Raji (cell line): Measurements from ENCODE around the gene ENTPD7.

Source experiments
- POLR2A ChIP-seq: IDR thresholded peaks from 2 replicates; pipeline ENCODE4 v1.6.1; 2011; ENCODE audit warnings: low read depth, low read length, control low read depth; ENCODE audit not compliant: insufficient read depth

Gene ENTPD7

DNA sequence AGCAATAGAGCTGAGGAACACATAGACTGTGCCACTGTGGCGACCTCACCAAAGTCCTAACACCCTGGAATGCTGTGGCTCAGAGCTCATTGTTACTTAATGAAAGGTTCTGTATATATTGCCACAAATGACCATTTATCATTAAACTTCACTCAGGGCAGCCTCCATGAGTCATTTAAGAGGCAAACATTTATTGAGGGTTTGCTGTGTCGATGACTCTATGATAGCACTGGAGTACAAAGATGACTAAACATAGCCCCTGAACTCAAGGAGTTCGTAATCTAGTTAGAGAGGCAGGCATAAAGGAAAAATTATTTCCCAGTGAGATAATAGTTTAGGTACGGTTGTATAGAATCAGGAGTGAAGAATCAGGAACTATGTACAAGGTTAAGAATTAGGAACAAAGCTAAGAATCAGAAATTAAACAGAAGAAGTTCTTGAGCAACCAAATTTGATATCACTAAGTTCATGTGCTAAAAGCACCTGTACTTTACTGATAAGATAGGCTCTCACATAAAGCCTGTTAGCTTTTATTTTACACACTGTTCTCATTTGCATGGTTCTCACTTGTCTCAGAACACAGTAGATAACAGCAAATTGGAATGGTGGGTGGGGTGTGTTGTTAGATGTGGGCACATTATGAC is 7.9 kb downstream of the ENTPD7 start:
- TF ChIP-seq POLR2A: no peak

DNA sequence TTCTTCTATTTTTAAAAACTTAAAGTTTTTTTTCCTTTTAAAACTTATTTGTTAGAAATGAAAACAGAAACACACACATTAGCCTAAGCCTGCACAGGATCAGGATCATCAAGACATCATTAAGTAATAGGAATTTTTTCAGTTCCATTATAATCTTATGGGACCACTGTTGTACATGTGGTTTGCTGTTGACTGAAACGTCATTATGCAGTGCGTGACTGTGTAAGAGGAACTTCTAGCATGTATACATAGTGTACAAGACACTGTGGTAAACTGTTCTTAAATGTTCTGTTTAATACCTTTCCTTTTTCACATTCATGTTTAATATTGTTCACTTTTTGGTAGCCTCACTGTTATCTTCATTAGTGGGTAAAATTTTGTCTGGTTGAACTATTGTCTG is 12.1 kb downstream of the ENTPD7 start:
- TF ChIP-seq POLR2A: no peak

DNA sequence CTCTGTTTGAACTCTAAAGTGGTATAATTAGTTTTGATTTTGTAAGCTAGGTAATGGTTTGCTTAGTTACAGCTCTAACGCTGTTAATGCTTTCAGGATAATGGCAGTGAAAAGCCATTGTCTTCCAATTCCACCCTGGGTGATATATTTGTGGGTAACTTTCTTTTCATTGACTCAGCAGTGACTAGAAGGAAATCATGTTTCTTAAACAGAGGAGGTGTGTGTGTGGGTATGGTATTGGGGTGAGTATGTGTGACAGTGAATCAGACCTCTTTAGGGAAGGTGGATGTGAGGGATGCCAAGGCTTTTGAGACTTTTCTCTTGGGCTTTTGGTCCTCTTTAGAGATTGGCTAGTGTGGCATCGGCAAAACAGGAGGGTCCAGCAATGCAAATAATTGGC is 13.6 kb downstream of the ENTPD7 start:
- TF ChIP-seq POLR2A: no peak

DNA sequence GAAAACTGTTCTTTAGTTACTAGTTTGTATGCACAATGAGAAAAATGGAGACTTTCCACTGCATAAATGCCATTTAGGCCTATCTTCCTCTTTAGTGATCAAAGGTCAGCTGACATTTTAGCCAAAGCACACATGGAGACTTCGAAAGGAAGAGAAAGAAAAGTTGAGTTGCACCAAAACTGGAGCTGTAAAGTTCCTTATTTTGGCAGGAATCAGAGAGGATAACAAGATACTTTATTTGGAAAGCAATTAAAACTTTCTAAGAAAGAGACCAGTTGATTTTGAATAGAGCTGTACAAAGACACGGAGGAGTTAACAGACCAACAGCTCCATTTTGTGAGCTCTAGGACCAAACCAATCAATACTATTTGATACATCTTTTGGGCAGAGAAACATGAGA is 14.2 kb downstream of the ENTPD7 start:
- TF ChIP-seq POLR2A: no peak

DNA sequence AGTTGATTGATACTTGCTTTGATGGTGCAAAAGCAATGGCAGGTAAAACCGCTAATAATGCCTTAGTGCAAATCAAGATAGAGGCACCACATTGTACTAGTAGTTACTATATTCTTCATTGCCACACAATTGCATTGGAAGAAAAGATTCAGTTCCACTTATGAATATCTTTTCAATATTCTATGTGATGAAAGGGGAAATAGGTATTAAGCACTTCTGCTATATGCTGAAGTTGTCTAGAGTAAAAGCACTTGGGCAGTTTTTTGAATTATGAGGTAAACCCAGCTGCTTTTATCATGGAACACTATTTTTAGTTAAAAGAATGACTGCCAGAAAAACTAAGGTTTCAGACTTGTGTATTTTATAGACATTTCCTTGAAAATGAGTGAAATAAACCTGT is 15.5 kb downstream of the ENTPD7 start:
- TF ChIP-seq POLR2A: no peak

DNA sequence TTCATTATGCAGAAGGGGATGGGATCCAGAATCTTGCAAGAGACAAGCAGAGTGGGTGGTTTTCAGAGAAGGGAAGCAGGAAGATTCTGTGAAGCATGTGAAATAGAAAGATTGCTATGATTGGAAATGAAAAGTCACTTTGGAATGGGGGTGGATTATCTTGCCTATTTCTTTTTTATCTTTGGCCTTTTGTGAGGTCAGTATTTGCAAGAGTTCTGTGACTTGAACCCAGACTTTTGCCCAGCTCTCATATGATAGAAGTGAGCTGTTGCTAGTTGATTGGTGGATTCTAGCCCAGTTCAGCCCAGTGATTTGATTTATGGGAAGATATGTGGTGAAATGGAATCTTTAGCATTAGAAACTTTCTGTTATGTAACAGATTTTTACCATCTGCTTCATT is 17.1 kb downstream of the ENTPD7 start:
- TF ChIP-seq POLR2A: no peak

DNA sequence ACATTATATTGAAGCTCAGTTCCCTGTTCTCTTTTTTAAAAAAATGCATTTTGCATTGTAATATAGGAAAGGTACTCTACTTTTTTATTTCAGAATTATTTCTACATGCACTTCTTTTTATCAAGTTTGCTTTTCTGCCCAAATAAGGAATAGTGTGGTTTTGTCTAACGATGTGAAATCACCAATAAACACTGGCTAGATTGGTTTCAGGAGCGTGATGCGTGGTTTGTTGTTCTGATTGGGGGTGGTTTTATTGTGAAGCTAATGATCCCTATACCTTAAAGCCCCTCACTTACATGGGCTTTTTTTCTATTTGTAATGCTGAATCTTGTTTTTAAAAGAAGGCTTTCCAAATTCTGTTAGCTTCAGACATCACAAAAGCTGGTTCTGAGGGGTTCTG is 17.6 kb downstream of the ENTPD7 start:
- TF ChIP-seq POLR2A: no peak

DNA sequence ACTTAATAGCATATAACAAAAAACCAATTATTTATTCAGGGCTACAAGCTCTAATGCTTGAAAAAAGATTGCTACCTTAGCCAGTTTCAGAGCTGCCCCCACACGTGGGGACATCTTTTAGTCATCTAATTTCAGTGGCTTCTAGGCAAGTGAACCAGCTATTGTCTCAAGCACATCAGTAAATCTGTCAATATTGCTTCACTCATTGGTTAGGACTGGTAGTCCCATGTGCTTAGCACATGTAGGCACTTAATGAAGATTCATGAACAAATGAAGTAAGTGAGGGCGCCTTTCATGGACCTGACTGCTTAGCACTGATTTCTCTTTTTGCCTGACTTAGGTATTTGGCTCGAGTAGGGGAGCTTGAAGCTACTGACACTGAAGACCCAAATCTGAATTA is 19.6 kb downstream of the ENTPD7 start:
- no peak for TF ChIP-seq POLR2A

DNA sequence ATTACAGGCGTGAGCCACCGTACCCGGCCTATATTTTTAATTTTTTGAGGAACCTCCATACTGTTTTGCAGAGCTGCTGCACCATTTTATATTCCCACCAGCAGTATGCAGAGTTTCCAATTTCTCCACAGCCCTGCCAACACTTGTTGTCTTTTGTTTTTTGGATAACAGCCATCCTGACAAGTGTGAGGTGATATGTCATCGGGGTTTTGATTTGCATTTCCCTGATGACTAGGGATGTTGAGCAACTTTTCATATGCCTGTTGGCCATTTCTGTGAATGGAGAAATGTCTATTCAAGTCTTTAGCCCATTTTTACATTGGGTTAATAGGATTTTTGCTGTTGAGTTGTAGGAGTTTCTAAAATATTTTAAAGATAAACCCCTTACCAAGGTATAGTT is 22.2 kb downstream of the ENTPD7 start:
- TF ChIP-seq POLR2A: no peak

DNA sequence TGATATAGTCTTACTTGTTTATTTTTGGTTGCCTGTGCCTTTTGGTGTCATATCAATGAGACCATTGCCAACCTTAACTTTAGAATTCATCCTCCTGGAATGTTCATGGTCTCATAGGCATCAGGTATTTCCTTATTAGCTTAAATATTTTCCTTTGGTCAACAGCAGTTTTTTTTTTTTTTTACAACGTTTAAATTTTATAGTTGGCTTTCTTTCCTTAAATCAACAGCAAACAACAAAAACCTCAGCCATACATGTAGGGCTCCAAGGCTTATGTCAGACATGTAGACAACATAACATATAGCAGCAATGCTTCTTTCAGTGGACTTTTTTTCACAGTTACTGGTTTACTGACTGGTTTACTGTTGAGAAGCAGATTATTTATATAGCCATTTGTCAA is 22.7 kb downstream of the ENTPD7 start:
- TF ChIP-seq POLR2A: no peak

DNA sequence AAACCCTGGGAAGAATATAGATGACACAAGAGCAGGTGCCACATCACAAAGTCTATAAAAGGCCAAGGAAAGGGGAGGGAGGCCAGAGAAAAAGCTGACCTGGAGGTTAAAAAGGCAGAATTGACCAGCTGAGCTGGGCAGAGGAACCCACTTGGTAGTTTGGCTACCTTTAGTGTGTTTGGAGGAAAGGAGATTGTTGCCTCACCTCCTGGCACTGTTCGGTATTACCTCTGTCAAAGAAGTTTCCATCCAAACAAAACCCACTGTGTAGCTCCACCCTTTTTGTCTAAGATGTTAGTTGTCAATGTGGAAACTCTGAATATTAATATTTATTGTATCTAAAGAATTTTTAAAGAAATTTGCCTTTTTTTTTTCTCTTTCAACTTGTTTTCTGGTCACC is 23.4 kb downstream of the ENTPD7 start:
- no peak for TF ChIP-seq POLR2A

DNA sequence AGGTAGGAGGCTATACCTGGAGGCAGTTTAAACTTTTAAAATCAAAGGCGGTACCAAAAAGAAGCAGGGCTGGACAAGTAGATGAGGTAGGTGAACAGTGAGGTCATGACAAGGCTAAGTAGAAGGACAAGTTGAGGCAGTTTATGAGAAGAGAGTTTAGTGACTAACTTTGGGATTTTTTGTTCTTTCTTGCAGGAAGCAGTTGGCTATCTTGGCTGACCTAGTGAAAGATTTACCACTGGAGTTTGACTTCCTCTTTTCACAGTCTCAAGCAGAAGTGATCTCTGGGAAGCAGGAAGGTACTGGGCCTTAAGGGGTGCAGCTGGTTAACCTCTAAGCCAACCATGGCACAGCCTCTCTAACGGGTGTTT is 26.3 kb downstream of the ENTPD7 start:
- TF ChIP-seq POLR2A: no peak

DNA sequence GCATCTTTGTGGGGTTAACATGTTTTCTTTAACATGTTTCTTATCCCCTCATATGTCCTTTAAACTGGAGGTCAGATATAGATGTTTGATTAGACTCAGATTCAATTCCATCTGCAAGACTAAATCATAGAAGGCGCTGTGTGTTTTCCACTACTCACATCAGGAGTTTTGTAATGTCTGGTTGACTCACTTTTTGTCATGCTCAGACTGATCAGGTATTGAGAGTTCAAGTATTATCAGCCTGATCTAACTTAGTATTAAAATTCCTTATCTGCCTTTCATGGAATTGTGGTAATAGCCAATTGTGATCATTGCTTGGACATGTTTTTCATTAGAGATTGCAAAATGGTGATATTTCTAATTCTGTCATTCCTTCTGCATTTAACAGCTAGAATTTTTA is 30.2 kb downstream of the ENTPD7 start:
- no peak for TF ChIP-seq POLR2A

DNA sequence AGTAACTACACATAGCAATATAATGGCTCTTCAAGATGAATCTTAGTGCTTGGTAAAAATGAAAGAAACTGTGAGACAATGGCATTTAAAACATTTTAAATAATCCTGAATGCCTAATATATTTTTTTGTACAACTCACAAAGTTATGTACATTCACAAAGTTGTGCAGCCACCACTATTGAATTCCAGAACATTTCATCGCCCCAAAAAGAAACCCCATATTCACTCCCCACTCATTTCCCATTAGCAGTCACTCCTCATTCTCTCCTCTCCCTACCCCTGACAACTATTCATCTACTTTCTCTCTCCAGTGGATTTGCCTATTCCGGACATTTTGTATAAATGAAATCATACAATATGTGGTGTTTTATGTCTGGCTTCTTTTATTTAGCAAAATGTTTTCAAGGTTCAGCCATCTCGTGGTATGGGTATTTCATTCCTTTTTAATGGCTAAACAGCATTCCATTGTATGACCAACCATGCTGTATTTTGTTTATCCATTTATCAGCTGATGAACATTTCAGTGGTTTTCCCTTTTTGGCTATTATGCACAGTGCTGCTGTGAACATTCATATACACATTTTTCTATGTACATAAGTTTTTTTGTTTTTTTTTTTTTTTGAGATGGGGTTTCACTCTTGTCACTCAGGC is 34.7 kb downstream of the ENTPD7 start:
- TF ChIP-seq POLR2A: no peak

DNA sequence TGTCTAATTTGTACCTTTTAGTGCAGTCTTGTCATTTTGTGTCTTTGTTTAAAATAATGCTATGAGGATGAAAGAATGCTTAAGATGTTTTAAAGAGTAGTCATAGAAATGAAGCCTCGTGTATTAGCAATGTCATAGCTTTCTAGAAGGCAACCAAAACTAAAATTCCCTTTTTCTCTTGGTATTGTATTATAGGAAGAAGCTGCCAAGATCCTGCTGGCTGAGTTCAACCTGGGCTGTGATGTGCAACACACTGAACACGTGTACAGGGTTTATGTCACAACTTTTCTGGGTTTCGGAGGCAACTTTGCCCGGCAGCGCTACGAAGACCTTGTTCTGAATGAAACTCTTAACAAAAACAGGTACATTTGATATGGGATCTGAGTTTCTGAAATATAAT is 36.5 kb downstream of the ENTPD7 start:
- no peak for TF ChIP-seq POLR2A

DNA sequence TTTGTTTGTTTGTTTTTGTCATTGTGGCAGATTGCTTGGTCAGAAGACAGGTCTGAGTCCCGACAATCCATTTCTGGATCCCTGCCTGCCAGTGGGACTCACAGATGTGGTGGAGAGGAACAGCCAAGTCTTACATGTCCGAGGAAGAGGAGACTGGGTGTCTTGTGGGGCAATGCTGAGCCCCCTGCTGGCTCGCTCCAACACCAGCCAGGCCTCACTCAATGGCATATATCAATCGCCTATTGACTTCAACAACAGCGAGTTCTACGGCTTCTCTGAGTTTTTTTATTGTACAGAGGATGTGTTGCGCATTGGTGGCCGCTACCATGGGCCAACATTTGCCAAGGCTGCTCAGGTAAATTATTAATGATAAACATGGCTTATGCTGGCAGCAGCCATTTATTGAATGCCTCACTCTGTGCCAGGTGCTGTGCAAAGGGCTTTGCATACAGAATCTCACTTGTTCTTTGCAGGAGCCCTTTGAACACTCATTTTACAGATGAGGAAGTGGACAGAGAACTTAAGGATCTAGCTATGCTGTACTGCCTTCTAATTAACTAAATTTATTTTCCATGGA is 39.3 kb downstream of the ENTPD7 start:
- no peak for TF ChIP-seq POLR2A

DNA sequence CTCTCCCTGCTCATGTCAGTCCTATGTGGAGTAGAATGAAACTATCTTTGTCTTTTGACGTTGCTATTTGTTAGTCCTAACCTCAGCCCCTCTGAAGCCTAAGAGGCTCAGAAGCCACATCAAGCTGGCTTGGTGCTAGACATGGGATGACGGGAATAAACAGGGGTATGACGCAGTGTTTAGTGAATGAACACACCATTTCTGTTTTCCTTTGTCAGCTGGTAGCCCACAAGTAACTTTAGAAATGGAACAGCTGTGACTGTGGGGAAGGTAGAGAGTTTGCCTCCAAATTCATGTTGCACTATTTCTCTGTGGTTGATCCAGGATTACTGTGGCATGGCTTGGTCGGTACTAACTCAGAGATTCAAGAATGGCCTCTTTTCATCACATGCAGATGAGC is 41.3 kb downstream of the ENTPD7 start:
- TF ChIP-seq POLR2A: no peak

DNA sequence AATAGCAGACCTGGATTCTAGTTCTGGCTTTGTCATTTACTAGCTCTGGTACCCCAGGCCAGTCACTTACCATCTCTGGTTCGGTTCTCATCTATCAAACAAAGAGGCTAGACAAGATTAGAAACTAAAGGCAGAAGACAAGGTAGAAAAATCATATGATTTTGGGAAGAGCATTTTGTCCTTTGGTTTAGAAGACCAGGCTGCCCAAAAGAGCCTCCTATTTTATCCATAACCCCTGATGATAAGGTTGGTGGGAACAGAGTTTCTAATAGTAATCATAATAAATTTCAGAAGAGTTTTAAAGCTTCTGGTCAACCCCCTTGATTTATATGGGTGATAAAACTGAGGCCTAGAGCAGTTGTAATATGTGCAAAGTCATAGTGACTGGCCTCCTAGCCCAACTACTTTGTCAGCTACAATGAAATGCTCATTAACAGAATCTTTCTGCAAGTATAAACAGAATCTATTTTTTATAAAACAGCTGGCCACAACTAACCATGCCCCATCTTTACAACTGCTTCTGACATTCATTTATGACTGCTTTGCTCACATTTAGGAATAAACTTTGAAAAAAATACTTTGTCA is 49.2 kb downstream of the ENTPD7 start:
- TF ChIP-seq POLR2A: no peak
